GM12874 (cell line): ENCODE results near the gene PLEKHM3.

ENCODE experiments used
- CTCF ChIP-seq: IDR thresholded peaks from 2 replicates; pipeline ENCODE4 v1.5.1; 2011; ENCODE audit warnings: low read depth, mild to moderate bottlenecking, control low read depth, low read length, moderate library complexity; ENCODE audit not compliant: insufficient read depth

PLEKHM3 gene

DNA sequence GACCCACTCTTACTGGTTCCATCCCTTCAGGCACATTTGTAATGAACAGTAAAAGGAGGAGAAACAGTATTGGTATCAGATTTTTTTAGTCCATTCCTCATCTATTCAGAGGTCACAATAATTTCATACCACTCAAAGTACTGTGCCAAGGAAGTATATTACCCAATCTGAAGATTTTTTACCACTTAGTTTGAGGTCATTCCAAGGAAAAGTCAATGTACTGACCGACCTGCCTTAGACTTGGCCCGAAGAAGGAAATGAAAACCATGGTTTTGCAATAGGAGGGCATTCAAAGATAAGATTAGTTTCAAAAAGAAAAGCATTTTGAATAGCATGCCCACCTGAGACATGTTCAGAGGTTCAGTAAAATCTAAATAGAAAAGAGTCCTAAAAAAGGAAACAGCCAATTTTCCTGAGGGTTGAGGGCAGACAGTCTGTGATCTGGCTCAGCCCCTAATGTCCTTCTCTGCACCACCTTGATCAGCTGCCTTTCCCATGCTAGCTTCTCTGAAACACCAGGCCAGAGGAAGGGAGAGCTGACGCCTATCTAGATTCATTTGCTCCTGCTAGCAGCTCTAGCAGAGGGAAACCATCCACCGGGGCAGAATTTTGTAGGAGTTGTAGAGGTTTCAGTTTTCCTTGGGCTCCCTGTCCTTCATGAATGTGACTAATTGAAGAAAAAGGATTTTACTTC lies 148.3 kb downstream of the PLEKHM3 start:
- no peak for TF ChIP-seq CTCF

DNA sequence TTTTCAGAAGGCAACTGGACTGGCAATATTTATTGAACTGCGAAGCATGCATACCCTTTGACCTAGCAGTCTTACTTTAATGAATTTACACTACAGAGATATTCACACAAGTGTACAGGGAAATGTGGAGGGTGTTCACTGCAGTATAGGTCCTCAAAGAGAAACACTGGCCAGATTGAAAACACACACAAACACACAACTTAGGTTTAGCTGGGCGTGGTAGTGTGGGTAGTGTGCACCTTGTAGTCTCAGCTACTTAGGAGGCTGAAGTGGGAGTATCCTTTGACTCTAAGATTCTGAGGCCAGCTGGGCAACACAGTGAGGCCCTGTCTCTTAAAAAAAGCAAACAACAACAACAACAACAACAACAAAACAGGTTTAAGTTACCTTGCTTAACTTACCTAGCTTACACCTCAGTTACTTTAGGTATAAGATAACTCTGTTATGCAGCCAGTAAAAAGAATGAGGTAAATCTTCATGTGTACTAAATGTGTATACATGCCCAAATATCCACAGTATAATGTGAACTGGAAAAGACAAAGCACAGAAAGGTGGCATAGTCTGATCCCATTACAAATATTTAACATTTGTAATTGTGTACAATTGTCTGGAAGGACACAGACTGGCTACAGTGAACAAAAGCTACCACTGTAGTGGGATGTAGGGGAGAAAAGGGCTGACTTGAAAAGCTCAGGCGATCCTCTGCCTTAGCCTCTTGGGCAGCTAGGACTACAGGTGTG lies 149.7 kb downstream of the PLEKHM3 start:
- TF ChIP-seq CTCF, result no peak

DNA sequence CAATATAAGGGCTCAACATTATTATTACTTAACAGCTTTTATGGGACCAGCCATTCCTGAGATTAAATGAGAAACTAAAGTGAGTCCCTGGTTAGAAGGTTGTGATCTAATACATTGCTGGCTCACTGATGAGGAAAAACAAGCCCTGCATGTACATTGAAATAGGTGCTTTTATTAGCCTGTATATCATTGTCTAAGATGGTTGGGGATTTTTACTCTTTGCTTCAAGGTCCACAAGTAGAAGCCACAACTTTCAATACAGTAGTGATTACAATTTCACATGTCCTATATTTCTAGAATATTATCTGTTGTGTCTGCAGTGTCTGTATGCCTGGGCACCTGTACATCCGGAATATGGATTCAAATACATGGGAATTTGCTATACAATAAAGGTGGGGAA lies 151.5 kb downstream of the PLEKHM3 start:
- no peak for TF ChIP-seq CTCF

- no peak for TF ChIP-seq CTCF
Observed at GRCh38 chr2:207871911-207872310, 153.4 kb downstream of the PLEKHM3 start.

- TF ChIP-seq CTCF, result no peak
Observed at GRCh38 chr2:207871506-207871905, 153.8 kb downstream of the PLEKHM3 start.

DNA sequence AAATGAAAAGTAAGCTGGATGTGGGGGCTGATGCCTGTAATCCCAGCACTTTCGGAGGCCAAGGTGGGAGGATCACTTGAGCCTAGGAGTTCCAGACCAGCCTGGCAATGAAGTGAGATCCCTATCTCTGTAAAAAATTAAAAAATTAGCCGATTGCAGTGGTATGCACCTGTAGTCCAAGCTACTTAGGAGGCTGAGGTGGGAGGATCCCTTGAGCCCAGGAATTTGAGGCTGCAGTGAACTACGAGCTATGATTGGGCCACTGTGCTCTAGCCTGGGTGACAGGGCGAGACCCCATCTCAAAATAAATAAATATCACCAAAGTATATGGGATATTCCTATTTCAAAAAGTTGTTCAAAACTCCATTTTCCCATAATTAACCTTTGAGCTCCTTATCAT lies 154.5 kb downstream of the PLEKHM3 start:
- TF ChIP-seq CTCF, result no peak

DNA sequence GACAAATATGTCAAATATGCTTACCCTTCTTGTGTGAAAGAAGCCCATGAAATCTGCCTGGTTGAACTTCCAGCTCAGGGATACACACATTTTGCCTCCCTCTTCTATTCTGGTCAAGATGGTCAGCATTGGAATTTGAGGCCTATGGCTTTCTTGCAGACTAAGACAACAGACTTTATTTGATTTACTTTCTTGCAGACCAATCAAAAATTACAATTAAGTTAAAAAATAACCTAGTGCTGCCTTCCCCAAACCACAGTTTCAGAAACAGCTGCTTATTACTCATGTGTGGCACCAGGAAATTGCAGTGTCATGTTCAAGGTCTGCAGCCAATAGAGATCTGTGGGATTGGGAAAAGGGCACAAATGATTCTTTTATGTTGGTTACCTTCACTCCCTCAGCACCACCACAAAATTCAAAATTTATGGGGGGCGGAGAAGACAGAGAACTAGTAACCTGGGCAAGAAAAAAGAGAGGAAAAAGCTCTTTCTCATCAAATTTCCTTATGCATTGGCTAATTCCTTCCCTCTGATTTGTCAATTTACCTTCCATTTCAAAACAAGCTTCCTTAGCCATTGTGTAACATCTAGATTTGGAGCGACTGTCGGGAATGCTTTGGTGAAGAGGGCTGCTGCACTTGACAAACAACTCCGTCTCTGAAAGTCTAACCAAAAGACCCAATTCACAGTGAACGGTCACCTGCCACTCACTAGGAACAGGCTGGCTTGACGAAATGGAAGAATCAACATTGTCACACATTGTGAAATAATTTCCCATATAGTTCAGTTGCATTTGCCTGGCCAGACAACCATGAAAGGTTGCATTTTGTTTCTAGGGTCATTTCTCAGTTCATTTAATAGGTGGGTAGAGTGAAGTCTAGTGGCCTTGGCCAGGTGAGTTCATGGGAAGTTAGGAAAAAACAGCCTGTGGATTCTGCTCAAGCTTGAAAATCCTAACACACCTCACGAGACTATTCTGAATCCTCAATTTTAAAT lies 155.2 kb downstream of the PLEKHM3 start:
- TF ChIP-seq CTCF, result no peak
